RPMI8226 (cell line): ENCODE measurements around the gene ZNF200.

Experiments used
- DNase-seq: peaks from one replicate; pipeline ENCODE4 v3.0.0-alpha.2; 2015

The ZNF200 gene

GRCh38 chr16:3173892-3174617 is 60.9 kb downstream of the ZNF200 start:
- peak; percentile 98 for DNase-seq
